Liver (tissue), 3 donors: ENCODE measurements around the gene SLC25A34.

Source experiments
- TAF1 ChIP-seq: conservative IDR thresholded peaks from 2 replicates; pipeline ENCODE4 v1.6.1; 2016; ENCODE audit warnings: antibody characterized with exemption, mild to moderate bottlenecking
- TF ChIP-seq, protein P1 (sequence below): fragments of 150-350 bp; IDR thresholded peaks from 2 replicates; pipeline ENCODE4 v1.5.1; 2017; ENCODE audit warnings: improper control_type of control experiment, low read depth, low read length; ENCODE audit not compliant: missing input control
- donor health status: healthy.
- donor health status: healthy.

DNA sequence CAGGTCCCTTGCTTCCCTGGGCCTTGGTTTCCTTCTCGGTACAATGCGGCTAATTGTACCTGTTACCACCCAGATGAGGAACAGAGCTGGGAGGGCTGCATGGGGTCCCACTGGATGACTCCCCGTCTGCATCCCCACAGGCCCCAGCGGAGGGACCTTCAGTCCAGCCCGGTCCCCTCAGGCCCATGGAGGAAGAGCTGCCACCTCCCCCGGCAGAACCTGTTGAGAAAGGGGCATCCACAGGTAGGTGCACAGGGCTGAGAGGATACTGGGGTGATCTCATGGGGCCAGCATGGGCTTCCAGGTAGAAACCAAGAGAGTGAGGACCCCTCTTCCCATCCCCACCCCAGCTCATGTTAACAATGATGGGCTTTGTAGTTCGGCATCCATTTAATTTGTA is 32.3 kb downstream of the SLC25A34 start:
- TF ChIP-seq, protein P1, sequence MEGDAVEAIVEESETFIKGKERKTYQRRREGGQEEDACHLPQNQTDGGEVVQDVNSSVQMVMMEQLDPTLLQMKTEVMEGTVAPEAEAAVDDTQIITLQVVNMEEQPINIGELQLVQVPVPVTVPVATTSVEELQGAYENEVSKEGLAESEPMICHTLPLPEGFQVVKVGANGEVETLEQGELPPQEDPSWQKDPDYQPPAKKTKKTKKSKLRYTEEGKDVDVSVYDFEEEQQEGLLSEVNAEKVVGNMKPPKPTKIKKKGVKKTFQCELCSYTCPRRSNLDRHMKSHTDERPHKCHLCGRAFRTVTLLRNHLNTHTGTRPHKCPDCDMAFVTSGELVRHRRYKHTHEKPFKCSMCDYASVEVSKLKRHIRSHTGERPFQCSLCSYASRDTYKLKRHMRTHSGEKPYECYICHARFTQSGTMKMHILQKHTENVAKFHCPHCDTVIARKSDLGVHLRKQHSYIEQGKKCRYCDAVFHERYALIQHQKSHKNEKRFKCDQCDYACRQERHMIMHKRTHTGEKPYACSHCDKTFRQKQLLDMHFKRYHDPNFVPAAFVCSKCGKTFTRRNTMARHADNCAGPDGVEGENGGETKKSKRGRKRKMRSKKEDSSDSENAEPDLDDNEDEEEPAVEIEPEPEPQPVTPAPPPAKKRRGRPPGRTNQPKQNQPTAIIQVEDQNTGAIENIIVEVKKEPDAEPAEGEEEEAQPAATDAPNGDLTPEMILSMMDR, result no peak
- no peak for TF ChIP-seq TAF1
